Smooth muscle cell of the brain vasculature (primary cell): ENCODE data around the gene LGALS3BP.

Experiments used
- DNase-seq: peaks from one replicate; pipeline ENCODE4 v3.0.0-alpha.2; 2012; ENCODE audit warnings: low read depth, low spot score

The LGALS3BP gene

DNA sequence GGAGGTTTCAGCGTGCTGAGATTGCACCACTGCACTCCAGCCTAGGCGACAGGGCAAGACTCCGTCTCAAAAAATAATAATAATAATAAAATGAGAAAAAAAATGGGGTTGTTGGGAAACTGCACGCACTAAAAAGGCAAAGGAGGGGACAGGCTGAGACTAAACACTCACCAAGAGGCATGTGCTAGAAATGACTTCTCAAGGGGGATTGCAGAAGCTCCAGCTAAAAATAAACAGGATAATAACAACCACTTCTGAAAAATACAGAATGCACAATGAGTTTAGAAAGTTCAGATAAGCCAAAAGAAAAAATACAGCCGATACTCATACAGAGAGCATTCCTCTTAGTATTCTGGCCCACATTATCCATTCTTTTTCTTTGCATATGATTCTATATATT, 39.5 kb downstream of the LGALS3BP start:
- no peak for DNase-seq

DNA sequence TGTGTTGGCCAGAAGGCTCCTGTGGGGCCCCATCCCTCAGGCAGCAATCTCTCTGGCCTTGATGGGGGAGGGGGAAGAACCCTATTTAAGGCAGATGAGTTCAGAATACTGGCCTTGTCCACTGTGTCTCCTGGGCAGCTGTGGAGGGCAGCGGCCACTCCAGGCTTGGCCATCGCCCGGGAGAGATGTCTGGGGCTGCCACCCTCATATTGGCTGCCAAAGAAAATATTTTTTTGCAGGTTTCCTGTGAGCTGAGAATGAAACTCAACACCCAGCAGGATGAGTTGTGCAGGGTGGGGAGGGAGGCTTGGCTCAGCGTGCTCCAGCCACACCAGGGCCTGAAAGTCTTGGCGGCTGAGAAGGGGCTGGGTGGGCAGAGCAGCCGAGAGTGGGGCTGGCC, 40.1 kb downstream of the LGALS3BP start:
- DNase-seq = no peak

DNA sequence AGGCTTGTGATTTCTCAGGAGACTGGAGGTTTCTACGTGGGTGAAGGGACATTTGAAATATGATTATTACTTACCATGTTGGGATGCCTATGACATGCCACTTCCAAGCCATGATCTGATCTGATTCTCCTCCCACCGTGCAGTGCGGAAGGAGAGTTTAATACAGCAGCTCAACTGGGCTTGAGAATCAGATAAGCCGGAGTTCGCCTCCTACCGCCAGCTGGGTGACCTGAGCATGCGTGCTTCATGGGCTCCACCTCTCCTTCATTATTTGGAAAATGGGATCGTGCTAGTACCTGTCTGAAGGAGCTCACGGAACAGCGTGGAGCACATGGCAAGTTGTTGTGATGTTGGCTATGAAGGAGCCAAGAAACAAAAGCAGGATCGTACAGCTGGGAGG, 42.2 kb downstream of the LGALS3BP start:
- no peak for DNase-seq

DNA sequence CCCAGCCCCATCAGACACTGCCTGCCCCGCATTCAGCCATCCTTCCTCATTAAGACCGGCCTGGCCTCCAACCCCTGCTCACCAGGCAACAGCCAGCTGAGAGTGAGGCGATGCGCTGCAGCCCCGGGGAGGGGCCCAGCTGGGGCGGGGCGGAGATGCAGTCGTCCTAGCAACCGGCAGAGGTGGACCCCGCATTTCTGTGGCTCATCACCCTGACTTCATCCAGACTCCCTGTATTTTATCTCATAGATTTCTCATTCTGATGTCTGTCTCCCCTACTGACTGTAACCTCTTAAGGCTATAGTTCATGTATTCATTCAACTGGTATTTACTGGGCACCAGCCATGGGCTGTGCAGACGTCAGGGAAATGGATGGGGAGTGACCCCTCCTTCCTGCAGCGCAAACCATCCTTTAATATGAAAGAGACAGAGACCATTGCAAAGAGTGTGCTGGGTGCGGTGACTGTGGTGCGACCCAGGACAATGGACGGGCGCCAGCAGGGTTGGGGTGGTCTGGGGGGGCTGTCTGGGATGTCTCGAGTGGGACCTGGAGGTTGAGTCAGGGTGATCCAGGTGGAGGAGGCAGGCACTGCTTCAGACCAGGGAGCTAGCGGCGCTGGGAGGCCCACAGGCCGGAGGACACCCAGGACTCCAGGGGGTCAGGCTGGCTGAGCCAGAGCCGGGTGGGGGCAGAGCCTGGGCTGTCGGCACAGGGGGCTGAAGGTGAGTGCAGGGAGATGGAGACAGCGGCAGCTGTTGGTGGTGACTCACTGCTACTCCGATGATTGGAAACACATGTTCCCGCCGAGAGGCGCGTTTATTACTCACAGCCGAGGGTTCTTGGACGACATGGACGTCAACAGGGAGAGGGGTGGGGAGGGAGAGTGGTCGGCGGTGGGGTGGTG, 44.1 kb downstream of the LGALS3BP start:
- peak; percentile 91 for DNase-seq

DNA sequence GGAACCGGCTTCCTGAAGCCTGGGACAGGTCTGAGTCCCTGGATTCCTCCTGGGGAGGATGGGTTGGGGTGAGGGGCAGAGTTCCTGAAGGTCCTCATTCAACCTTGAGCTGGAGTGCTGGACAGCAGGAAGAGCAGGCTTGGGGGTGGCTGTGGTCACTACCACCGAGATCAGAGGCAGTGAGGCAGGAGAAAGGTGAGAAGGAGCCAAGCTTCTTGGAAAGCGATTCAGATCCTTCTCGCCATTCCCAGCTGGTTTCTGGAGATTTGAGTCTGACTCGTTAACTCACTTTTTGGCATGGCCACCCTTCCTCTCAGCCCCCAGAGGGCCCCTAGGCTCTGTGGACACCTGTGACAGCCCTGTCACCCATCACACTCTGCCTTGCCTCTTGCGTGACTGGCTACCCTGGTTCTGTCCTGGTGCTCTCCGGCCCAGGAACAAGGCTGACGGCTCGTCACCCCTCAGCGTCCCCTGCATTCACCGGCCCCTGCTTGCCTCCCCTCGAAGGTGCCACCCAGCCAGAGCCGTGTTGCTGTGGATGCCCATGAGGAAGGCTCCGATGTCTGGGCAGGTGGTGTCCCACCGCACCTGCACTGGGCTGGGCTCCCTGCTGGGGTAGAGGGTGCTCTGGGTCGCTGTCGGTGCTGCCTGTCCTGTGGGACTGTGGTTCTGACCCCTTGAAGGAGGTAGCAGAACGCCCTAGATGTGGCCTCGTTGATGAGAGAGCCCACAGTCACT, 44.9 kb downstream of the LGALS3BP start:
- no peak for DNase-seq

DNA sequence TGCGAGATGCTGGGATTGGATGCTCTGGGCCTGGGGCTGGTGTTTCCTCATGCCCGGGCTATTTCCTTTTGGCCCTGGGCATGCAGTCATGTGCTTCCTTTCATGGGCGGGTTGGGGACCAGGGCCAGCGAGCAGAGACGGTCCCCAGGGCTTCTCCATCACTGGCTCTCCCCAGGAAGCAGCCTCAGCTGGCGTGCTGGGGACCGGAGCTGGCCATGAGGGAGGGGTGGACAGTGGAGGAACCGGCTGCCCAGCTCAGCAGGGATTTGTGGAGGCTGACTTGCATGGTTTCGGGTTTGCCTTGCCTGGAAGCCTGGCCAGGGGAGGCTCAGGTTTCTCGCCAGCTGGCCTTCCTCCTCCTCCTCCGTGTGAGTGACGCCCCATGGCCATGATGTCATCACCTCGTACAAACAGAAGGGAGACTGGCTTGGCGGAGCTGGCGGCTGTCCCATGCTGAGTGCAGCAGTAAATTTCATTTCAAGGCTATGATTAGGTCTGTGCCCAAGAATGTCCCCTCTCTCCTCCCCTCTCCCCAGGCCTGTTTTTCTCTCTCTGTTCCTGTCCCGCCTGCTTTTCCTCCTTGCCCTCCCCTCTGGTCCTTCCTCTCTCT, 45.7 kb downstream of the LGALS3BP start:
- peak; percentile 98 for DNase-seq

DNA sequence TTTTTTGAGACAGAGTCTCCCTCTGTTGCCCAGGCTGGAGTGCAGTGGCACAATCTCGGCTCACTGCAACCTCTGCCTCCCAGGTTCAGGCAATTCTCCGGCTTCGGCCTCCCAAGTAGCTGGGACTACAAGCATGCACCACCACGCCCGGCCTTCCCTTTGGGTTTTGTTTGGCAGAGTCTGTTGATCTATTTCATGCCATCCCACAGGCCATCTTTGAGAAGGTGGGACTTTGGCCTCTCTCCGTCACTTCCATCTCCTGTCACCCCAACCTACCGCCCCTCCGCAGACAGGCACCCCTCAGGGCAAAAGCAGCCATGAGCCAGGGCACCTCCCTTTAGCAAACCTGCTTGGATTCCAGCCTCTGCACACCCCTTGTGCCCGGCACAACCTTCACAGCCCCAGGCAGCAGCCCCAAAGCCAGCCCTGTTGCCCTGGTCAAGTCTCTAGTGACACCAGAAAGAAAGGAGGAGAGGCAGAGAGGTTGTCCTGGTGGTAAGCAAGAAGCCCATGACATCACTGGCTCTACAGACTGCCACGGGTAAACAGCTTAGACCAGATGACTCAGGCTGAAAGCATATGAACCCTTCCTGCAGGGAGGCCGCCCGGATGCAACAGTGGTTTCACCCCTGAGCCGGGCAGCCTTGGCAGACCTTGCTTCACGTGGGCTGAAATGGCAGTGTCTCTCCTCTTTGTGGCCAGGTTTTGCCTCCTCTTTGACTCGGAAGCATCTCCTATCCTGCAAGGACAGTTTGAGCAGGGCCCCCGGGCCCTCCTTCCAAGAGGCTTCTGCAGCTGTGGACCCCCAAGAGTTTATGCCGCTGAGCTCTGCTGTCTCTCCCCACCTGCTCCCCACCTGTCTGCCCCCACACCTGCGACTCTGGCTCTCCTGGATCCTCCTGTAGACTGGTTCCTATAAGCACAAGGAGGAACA, 46.4 kb downstream of the LGALS3BP start:
- DNase-seq = peak; percentile 83

DNA sequence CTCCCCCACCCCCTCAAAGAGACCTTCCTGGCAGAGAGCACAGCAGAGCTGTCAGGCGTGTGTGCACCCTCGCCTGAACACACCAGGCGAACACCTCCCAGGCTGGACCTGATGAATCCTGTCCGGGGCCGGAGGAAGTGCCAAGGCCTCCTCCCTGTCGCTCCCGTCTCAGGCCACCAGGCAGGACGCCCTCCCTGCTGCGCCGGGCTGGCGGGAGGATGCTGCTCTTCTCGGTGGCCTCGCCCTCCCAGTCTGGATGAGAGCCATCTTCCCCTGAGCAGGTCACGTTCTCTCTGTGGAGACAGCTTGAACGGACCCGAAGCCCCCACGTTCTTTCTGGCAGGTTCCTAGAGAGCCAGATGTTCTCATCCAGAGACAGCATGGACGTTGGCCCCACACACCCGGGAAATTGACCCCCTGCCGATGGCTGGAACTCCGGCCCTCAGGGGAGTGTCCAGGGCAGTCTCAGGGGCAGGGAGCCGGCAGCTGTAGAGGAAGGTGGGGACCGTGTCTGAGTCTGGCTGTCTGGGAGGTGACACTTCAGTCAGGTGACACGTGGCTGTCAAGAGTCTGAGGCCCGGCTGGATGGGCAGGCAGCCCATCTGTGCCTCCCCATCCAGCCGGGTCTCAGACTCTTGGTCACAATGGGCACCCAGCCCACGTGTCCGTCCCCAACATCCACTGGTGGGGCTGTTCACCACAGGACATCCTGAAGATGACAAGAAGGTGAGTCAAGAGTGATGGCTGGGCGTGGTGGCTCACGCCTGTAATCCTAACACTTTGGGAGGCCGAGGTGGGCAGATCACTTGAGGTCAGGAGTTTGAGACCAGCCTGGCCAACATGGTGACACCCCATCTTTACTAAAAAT, 49.6 kb downstream of the LGALS3BP start:
- no peak for DNase-seq

DNA sequence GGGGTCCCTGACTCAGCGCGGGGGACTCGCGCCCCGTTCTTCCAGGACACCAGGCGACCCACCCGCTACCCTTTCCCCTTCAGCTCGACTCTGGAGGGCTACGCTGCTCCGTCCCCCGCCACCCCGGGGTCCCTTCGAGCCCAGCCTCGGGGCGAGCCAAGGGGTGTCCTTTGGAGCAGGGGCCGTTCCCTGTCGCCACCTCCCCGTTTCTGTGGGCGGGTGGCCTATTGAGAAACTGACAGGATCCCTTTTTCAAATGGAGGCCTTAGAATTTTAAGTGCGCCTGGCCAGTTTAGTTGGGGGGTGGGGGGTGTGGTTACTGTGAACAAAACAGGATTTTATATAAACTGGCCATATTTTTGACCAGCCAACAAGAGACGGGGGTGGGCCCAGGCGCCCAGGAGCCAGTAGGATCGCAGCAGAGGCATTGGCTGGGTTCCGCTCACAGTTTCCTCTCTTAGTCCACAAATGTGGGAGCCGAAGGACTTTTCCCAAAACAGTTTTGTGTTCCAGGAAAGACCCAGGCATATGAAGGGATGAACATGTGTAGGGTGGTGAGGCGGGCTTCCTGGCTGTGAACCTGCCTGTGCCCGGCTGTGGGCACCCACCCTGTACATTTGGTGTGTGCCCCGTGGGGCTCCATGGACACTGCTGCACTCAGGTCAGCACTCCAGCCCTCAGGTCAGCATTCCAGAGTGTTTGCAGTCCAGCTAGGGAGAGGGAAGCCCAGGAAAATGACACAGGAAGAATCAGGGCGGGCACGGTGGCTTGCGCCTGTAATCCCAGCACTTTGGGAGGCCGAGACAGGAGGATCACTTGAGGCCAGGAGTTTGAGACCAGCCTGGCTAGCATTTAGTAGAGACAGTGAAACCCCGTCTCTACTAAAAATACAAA, 53.8 kb downstream of the LGALS3BP start:
- no peak for DNase-seq

DNA sequence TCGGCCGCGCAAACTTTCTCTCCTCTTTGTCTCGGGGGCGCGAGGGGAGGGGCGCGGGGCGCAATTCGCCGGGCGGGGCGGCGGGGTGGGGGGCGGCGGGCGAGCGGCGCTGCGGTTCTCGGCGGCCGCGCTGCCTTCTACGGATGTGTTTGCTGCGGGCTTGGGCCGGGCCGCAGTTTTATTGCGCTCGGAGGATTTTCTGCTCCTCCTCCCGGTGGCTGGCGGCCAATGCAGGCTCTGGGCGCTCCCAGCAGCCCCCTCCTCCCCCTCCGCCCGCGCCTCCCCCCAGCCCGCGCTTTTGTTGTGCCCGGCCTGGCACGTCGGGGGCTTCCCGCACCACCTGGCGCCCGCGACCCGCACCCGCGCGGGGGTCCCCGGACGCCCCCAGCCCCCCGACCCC, 54.5 kb downstream of the LGALS3BP start, which contains the start of gene TIMP2:
Gene TIMP2 (minus strand): TSS at position 154 of the 400 bp plus-strand sequence. CDS start 299 bp downstream, outside the sequence.
- DNase-seq = no peak

DNA sequence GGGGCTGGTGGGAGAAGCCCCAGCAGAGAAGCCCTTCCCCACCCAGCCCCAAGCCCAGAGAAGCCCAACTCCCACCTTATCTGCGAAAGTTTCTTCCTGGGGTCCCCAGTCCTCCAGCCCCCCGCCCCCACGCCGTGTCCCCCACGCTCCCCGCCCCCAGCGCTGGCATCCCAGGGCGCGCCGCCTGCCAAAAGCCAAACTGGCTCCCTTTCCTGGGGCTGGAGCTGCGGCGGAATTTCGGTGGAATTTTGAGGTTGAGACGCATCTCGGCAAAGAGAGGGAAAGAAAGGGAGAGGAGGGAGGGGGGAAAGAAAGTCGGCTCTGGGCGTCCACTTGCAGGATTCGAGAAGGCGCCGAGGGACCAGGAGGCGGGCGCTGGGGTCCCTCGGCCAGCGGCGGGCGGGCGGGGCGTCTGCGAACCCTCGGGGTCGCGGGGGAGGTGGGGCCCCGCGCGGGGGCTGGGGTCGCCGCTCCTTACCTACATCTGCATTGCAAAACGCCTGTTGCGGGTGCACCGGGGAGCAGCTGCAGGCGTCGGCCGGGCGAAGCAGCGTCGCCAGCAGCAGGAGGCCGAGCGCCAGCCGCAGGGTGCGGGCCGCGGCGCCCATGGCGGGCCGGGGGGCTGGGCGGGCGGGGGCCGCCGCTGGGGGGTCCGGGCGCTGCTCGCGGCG, 55.1 kb downstream of the LGALS3BP start:
- no peak for DNase-seq

DNA sequence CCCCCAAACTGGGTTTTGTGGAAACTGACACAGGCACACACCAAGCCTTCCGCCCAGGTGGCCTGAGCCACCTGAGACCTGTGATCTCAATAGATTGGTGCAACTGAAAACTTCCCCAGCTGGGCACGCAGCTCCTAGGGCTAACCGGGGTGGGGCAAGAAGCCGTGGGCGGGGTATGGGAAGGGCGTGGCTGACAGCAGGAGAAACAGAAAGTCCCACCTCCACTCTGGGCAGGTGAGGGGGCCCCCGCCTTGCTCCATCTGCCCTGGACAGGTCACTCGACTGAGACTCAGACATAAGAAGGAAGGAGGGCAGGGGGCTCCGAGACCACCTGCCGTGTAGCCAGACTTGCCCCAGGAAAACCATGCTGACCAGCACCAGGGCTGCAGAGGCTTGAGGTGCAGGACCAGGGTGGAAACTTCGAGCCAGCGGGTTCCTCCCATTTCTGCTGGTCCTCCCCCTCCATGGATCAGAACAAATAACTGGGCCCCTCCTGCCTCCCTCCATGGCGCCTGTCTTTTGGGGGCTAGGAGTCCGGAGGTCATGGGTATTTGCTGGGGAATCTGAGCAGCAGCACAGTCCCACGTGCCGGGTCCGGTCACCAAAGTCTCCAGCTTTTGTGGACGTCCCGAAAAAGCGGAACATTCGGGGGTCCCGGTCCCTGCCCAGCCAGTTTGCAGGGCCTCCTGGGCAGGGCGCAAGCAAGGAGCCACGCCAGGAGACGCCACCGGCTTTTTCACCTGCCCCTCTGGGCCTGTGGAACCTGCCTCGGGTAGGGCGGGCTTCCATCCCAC, 55.9 kb downstream of the LGALS3BP start:
- no peak for DNase-seq

DNA sequence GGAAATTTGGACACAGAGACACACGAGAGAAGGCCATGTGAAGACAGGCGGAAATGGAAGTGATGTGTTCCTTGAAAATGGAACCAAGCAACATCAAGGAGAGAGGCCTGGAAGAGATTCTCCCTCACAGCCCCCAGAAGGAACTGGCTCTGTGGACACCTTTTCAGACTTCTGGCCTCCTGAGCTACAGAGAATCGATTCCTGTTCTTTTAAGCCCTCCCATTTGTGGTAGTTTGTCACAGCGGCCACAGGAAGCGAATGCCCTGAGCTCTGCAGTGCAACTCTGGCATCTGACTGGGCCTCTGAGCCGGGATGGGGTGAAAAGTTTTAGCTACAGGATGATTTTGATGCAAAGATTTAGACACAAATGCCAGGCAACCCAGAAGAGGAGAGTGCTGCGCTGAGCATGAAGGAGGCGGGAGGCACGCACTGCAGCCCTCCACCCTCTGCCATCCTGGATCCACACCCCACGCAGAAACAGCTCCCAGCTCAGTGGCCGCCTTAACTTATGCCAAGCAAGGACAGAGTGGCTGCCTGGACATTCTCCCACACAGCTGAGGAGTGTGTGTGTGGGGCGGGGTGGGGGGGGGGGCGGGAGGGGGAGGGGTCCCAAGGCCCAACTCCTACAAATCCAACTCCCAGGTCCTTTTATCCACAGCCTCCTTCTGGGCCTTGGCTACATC, 56.8 kb downstream of the LGALS3BP start:
- DNase-seq = no peak

DNA sequence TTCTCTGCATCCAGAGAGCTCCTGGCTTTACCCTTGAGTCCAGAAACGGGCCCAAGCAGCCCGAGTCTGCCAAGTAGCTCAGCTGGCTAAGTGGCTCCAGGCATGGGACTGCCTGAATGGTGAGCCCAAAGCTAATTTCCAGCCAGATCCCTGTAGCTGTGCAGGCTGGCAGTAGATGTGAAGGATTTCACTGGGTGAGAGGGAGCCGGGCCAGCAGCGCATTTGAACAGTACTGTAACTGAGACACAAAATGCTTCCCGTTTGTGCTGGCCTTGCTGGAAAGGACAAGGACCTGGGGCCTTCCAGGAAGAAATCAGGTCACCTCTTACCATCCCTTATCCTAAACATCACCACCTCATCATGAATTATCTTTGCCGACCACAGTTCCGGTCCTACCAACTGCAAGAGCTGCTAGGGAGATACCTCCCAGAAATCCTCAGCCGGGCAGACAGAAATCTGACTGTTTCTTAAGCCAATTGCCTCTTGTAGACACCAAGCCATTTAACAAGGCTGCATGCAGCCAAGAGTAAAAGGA, 58.2 kb downstream of the LGALS3BP start:
- DNase-seq = no peak
